Uterus (tissue), 4 donors: ENCODE data around the gene TSNAXIP1. TPM values are rescaled to one million over a fixed set of nuclear protein-coding genes. Genes with fewer than 3 reads are reported as not detected.

Experiments used
- DNase-seq, 2 donors: peaks; one replicate each; pipeline ENCODE4 v3.0.0-alpha.2; 2019 to 2020
- H3K27ac ChIP-seq, 2 donors: fragments of 200-600 bp; sonication (generic); 1 replicate in 1 of 2; 2 replicates in 1 of 2; pipeline ENCODE4 v1.5.1; 2016 to 2018
- H3K27me3 ChIP-seq, 2 donors: fragments of 200-600 bp; sonication (generic); one replicate each; pipeline ENCODE4 v1.5.1; 2018 to 2019; ENCODE audit warnings: control low read depth in 1 of 2
- H3K36me3 ChIP-seq, 2 donors: fragments of 200-600 bp; sonication (generic); one replicate each; pipeline ENCODE4 v1.5.1; 2019; ENCODE audit warnings: control low read depth in 1 of 2
- H3K4me1 ChIP-seq, 2 donors: fragments of 200-600 bp; sonication (generic); one replicate each; pipeline ENCODE4 v1.5.1; 2018 to 2019; ENCODE audit warnings: control low read depth in 1 of 2
- H3K4me3 ChIP-seq, 2 donors: fragments of 200-600 bp; sonication (generic); 1 replicate in 1 of 2; 2 replicates in 1 of 2; pipeline ENCODE4 v1.5.1; 2018 to 2019; ENCODE audit warnings: mild to moderate bottlenecking in 1 of 2
- H3K9me3 ChIP-seq, 2 donors: fragments of 200-600 bp; sonication (generic); one replicate each; pipeline ENCODE4 v1.5.1; 2019; ENCODE audit warnings: control low read depth in 1 of 2
- CTCF ChIP-seq, 4 experiments: fragments of 200-600 bp in 2 of 4; fragments of 450-650 bp in 2 of 4; sonication (generic) in 2 of 4; IDR thresholded peaks; one replicate each; pipeline ENCODE4 v1.5.1; 2016 to 2019; ENCODE audit warnings: antibody characterized with exemption in 4 of 4, mild to moderate bottlenecking in 2 of 4, moderate library complexity in 1 of 4
- POLR2A ChIP-seq, 2 donors: fragments of 450-650 bp; IDR thresholded peaks; one replicate each; pipeline ENCODE4 v1.6.1; 2016; ENCODE audit warnings: antibody characterized with exemption in 2 of 2, mild to moderate bottlenecking in 1 of 2, moderate library complexity in 1 of 2
- intact Hi-C: fragments of 100-400 bp; cut with DNase I; formaldehyde crosslinking; loops from one replicate; pipeline ENCODE4 v1.15.1; 2023; ENCODE audit warnings: low total_unique reads
- total RNA-seq, 4 donors: library from RNA; depleted of rRNA in 3 of 4; stranded (reverse); fragments of >200 nt in 3 of 4; gene quantifications; one replicate each; pipeline versions ENCODE4 v1.1.0 to v1.2.4, GENCODE V29; 2014 to 2023
- donor health status: DM: yes; HTN: yes; CAD: no.

TSNAXIP1 gene
- total RNA-seq, 4 donors from 2014 or later, result 2.7 to 4.9 (median 3.6) TPM

- Histone ChIP-seq H3K27ac (no peak overlapping the region), H3K4me3 (no peak overlapping the region), H3K27me3 (no peaks in the 10 kb centered on the region), H3K36me3 (no peaks in the 10 kb centered on the region), H3K4me1 (no peaks in the 10 kb centered on the region), H3K9me3 (no peaks in the 10 kb centered on the region)
- intact Hi-C loops, result no loop called here
- no peak for DNase-seq
- TF ChIP-seq POLR2A (IDR thresholded peaks at IDR 0.05) (no peak), CTCF (IDR thresholded peaks at IDR 0.05) (no peak)
Observed at GRCh38 chr16:67782567-67783352, 23.9 kb upstream of the TSNAXIP1 start.

GRCh38 chr16:67783353-67783725 lies 23.4 kb upstream of the TSNAXIP1 start:
- TF ChIP-seq POLR2A (IDR thresholded peaks at IDR 0.05), result no peak
- no peak for TF ChIP-seq CTCF (IDR thresholded peaks at IDR 0.05)
- intact Hi-C loops, result no loop called here

GRCh38 chr16:67786491-67786890 lies 20.2 kb upstream of the TSNAXIP1 start:
- intact Hi-C loops, result no loop called here
- H3K4me1 ChIP-seq, result no peaks in the 10 kb centered on the region
- H3K27ac ChIP-seq, result no peak overlapping the region
- no peaks in the 10 kb centered on the region for H3K27me3 ChIP-seq
- H3K4me3 ChIP-seq, result no peak overlapping the region
- no peaks in the 10 kb centered on the region for H3K36me3 ChIP-seq
- no peaks in the 10 kb centered on the region for H3K9me3 ChIP-seq
- DNase-seq, result no peak
- no peak for TF ChIP-seq POLR2A (IDR thresholded peaks at IDR 0.05)
- no peak for TF ChIP-seq CTCF (IDR thresholded peaks at IDR 0.05)

More at GRCh38 chr16:67783353-67783725, 23.4 kb upstream of the TSNAXIP1 start:
- no peaks in the 10 kb centered on the region for H3K27me3 ChIP-seq
- H3K27ac ChIP-seq, result no peak overlapping the region
- no peak for DNase-seq
- H3K9me3 ChIP-seq, result no peaks in the 10 kb centered on the region
- H3K36me3 ChIP-seq, result no peaks in the 10 kb centered on the region
- H3K4me1 ChIP-seq, result no peaks in the 10 kb centered on the region
- H3K4me3 ChIP-seq, result no peak overlapping the region

- no peak for DNase-seq
- Histone ChIP-seq H3K27me3 (no peaks in the 10 kb centered on the region), H3K27ac (no peak overlapping the region), H3K4me3 (no peak overlapping the region), H3K4me1 (no peaks in the 10 kb centered on the region), H3K36me3 (no peaks in the 10 kb centered on the region), H3K9me3 (no peaks in the 10 kb centered on the region)
- TF ChIP-seq POLR2A (IDR thresholded peaks at IDR 0.05), result no peak
- intact Hi-C loops, result no loop called here
Observed at GRCh38 chr16:67790071-67790470, 16.6 kb upstream of the TSNAXIP1 start.

GRCh38 chr16:67796099-67796718 lies 10.5 kb upstream of the TSNAXIP1 start:
- DNase-seq, result no peak
- Histone ChIP-seq H3K36me3 (no peaks in the 10 kb centered on the region), H3K9me3 (no peaks in the 10 kb centered on the region), H3K4me1 (no peaks in the 10 kb centered on the region), H3K4me3 (no peak overlapping the region), H3K27me3 (no peaks in the 10 kb centered on the region), H3K27ac (no peak overlapping the region)
- TF ChIP-seq POLR2A (IDR thresholded peaks at IDR 0.05), result no peak
- no peak for TF ChIP-seq CTCF (IDR thresholded peaks at IDR 0.05)
- intact Hi-C loops, result no loop called here
